NT2/D1 (cell line): ENCODE measurements around the gene SIPA1L2.

Experiments
- SUZ12 ChIP-seq: IDR thresholded peaks from 2 replicates; pipeline ENCODE4 v1.6.1; 2011; ENCODE audit not compliant: insufficient read length, insufficient read depth; ENCODE audit errors: extremely low read depth
- YY1 ChIP-seq: IDR thresholded peaks from 2 replicates; pipeline ENCODE4 v1.6.1; 2011; ENCODE audit not compliant: insufficient read length, insufficient read depth
- ZNF274 ChIP-seq: IDR thresholded peaks from 2 replicates; pipeline ENCODE4 v1.6.1; 2011; ENCODE audit warnings: mild to moderate bottlenecking, low read depth, low read length

GRCh38 chr1:232581932-232582331 is 48.0 kb downstream of the SIPA1L2 start:
- TF ChIP-seq ZNF274 = no peak
- TF ChIP-seq YY1 = no peak
- TF ChIP-seq SUZ12 = no peak
